Body of pancreas (tissue), 4 donors: Measurements from ENCODE around the gene C16orf92.

Experiments used
- POLR2A ChIP-seq, 3 donors: fragments of 450-650 bp; IDR thresholded peaks; one replicate each; pipeline ENCODE4 v1.6.1; 2016; ENCODE audit warnings: antibody characterized with exemption in 3 of 3, mild to moderate bottlenecking in 2 of 3
- TF ChIP-seq, protein P1 (sequence below), 7 experiments: fragments of 450-650 bp in 4 of 7; fragments of 200-600 bp in 3 of 7; sonication (generic) in 3 of 7; IDR thresholded peaks; one replicate each; pipeline ENCODE4 v1.5.1; 2016 to 2019; ENCODE audit warnings: antibody characterized with exemption in 7 of 7

DNA sequence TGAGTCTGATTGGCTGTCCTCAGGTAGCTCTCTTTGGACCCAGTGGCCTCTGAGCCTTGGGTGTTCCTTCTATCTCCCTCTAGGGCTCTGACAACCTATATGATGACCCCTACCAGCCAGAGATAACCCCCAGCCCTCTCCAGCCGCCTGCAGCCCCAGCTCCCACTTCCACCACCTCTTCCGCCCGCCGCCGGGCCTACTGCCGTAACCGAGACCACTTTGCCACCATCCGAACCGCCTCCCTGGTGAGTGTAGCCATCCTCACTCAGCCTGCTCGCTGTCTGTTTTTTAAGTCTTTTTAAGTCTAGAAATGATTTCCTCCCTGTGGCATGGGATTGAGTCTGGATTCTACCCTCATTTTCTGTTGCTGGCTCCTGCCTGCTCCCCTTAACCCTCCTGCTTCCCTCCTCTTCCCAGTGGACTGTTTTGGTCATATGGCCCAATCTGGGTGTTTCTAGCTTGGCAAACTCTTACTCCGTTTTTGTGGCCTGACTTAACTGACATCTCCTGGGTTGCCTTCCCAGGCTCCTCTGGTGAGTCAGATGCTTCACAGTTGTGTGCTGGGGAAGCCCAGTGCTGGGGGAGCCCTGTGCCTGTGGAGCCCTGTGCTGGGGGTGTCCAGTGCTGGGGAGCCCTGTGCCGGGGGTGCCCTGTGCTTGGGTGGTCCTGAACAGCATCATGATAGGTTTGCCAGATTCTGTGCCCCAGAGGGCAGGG lies 39.4 kb upstream of the C16orf92 start:
- TF ChIP-seq, protein P1, sequence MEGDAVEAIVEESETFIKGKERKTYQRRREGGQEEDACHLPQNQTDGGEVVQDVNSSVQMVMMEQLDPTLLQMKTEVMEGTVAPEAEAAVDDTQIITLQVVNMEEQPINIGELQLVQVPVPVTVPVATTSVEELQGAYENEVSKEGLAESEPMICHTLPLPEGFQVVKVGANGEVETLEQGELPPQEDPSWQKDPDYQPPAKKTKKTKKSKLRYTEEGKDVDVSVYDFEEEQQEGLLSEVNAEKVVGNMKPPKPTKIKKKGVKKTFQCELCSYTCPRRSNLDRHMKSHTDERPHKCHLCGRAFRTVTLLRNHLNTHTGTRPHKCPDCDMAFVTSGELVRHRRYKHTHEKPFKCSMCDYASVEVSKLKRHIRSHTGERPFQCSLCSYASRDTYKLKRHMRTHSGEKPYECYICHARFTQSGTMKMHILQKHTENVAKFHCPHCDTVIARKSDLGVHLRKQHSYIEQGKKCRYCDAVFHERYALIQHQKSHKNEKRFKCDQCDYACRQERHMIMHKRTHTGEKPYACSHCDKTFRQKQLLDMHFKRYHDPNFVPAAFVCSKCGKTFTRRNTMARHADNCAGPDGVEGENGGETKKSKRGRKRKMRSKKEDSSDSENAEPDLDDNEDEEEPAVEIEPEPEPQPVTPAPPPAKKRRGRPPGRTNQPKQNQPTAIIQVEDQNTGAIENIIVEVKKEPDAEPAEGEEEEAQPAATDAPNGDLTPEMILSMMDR (IDR thresholded peaks at IDR 0.05): no peak
- no peak for TF ChIP-seq POLR2A (IDR thresholded peaks at IDR 0.05)
